HG03520 (cell line): ENCODE measurements around the gene C9orf153.
"Not testable (repeated sequence)": the region's sequence is repeated elsewhere in the genome, so short reads cannot be mapped to it uniquely, and the experiment has no call there.

Experiments used
- ATAC-seq: cut with Tn5 transposase; IDR thresholded peaks from one replicate; pipeline ENCODE4 v1.9.1; 2021; ENCODE audit warnings: mild to moderate bottlenecking, moderate library complexity; ENCODE audit not compliant: unreplicated experiment

Gene C9orf153

DNA sequence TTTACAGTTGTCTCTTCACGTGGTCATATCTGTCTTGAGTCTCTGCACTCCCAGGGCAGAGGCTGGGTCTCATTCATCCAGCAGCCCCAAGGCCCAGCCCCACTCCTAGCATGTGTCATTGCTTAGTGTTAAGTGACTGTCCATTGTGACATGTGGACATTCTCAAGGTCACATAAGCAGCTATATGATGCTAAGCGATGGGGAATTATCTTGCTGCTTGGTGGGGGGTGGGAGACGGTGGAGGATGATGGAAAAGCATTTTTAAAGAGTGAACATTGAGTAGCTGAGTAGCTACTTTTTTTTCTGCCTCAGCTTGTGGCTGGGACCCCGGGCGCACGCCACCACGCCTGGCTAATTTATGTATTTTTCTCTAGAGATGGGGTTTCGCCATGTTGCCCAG is at the start of gene C9orf153:
Gene C9orf153, minus strand, starts transcription at position 101 of the 400 bp plus-strand sequence. CDS start 30,054 bp downstream, outside the sequence.
- no peak for ATAC-seq

DNA sequence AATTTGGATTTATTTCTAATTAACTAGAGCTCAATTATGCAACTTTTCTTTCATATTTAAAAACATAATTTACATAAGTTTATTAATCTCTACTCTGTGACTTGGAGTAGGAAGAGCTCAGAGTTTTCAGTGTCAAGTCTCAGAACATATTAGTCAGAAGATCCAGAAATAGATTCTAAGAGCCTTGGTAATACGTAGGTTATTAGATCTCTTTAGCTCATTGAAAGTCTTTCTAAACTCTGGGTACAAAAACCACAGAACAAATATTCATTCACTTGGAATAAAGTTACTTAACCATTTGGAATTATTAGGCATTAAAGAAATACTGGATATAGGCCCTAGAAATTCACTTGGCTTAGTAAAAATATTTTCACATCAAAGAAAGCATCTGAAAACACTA is 49.2 kb upstream of the C9orf153 start:
- no peak for ATAC-seq

DNA sequence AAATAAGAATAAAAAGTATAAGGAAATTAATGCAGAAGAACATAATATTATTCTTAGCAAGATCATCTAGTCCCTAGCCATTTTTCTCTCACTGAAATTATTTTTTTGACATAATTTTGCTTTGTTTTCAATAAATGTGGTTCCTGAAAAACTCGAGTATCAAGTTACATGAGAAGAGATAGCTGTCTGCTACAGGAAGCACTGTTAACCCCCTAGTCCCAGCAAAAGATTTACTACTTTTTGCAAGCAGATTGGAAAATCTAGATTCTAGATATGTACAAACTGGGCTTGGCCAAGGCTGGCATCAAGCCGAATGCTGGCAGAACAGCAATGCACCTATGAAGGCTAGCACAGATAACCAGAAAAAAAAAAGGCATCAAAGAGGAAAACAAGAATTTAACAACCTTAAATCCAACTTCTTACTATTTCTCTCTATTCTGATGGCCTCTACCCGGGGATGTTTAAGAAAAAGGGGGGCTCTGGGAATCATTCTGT is 44.8 kb upstream of the C9orf153 start:
- ATAC-seq, result no peak

DNA sequence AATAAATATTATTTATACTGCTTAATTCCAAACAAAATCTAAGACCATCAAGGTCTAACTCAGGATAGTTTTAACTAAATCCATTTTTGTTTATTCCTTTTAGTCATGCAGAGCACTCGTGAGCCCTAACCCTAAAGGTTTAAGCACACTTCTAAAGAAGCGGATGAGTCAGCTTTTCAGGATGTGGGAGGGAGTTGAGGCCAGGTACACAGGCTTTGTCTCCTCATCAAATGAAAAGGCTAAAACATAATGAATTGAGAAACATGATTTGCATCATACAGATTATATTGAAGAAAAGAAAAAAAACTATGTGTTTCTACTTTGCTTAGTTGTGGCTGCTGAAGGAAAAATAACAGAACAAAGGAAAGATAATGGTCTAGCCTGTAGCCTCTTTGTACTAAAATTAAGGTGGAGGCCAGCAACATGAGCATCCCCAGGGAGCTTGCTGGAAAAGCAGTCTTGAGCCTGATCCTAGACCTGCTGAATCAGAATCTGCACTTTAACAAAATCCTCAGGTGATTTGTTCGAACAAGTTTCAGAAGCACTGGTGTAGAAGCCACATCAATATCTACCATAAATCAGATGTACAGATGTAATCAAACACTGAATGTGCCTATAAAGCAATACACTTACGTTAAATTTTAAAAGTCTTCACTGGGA is 44.0 kb upstream of the C9orf153 start:
- ATAC-seq, result no peak

DNA sequence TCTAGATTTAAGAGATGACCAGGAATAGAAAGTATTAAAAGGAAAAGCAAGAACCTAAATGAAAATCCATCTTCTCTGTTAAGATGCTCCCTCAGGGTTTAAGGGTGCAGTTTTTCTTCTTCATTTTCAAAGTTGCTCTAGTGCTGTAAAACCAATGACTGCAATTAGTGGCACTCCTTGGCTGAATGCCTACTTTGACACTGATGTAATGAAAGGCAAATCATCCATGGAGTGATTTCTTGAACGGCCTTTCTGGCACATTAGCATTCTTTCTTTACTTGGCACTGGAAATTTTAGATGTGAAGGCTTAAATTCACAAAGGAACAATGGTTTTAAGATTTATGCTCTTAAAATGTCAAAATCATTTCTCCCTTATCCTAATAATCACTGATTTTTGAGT is 42.2 kb upstream of the C9orf153 start:
- ATAC-seq, result no peak

DNA sequence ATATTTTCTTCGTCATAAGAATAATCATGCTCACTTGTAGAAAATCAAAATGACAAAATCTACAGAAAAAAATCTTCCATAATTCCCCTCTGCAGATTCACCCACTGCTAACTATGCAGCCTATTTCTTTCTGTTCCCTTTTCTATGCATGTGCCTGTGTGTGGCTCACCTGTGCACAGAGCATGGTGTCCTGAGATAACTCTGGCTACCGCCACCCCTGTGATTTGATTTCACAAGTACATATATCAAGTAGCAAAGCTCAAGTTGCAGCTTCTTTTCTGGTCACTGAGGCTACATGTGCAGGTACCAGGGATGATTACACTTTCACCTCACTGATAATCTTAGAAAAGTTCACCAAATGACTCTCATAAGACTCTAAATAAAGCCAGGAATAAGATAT is 41.2 kb upstream of the C9orf153 start:
- no peak for ATAC-seq

DNA sequence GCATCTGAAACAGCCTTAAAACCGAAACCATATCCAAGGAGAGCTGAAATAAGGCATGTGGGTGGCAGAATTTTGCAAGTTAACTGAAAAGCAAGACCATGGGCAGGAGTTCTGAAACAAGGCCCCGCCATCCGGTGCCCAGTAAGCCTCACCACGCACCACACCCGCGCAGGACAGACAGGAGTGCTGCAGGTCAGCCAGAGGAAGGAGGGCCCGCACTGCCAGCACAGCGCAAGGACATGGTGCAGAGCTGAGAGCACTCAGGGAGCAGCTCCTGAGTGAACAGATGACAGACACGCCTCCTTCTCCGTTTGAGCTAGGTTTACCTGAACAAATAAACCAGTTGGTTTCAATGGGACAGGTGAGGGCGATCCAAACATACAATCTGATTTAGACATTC is 39.4 kb upstream of the C9orf153 start:
- no peak for ATAC-seq

DNA sequence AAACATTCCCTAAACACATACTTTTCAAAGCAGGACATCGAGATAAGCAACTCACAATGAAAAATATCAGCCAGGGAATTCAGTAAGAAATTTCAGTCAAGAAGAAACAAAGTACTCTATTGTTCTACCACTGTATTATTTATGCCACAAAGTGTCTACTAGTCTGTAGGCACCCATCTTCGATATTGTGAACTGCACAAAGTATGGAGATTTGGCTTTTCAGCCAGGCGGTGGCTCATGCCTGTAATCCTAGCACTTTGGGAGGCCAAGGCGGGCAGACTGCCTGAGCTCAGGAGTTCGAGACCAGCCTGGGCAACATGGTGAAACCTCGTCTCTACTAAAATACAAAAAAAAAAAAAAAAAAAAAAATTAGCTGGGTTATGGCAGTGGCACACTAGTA is 30.9 kb upstream of the C9orf153 start:
- ATAC-seq, result not testable (repeated sequence)

DNA sequence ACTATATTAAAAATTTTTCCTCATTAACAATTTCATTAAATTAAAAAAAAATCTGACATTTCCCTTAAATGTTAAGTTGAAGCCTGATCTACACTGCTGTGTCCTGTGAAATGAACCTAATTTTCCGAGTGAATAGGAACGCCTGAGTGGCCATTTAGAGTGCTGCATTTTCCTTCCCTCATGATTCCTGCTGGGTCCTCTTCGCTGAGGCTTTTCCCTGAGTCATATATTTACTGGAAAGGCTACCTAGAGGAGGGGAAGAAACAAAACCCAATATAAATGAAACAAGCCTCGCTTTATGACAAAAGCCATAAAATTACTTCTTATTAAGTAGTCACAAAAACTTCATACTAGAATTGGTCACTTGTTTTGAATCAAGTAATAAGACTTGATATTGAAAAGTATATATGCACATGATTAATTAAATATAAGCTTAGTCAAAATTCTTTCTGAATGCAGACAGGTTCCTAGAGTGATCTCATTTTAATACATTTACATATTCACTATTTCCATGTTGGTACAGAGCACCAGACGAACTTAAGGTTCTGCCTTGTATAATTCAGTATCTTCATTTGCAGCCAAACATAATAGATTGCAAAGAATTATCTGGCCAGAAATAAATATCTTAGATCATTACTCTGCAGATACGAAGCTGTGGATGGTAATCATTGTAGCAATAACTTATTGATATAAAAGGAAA is 29.2 kb upstream of the C9orf153 start:
- no peak for ATAC-seq

DNA sequence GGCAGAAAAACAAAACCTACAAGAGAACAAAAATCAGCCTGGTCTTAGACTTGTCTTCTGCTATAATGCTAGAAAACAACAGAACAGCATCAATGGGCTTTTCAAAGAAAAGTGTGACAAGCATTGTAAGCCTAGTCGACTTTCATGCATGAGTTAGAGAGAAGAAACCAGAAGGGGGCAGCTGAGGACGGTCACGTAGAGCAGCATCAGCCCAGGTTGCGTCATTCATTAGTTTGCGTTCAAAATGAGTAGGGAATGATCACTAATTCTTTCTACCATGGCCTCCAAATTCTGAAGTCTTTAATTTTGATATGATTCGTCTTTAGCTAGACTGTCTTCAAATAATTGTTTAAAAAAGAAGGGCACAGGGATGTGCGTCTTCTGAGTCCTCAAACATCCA is 27.6 kb upstream of the C9orf153 start:
- ATAC-seq, result no peak

DNA sequence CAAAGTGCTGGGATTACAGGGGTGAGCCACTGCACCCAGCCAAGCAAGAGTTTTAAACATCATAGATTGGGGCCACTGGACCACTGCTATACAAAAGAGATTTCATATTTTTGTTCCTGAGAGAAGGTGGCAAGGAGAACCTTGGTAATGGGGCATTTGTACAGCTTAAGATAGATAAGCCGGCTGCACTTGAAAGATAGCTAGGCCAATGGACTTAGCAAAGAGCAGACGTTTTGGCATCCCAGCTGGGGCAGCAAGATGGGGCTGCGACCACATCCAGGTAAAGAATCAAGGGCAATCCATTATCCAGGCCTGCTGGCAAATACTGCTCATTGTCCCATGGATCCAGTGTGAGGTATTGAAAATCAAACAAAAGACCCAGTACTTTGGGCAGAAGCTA is 26.8 kb upstream of the C9orf153 start:
- no peak for ATAC-seq

DNA sequence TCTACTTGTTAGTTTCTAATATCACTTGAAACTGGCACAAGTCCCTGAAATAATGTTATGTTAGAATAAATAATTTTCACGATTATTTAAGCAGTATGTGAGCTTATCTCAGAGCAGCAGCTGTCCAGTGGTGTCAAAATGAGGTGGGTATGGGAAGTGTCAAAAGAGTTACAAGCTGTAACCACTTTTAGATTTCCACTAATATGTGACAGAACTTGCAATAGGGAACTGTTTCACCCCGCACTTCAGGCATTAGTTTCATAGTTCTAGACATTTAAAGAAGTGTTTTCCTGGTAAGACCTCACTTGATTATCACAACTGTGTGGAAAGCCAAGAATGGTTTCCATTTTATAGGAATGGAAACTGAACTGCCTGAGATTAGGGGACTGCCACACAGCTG is 25.8 kb upstream of the C9orf153 start:
- ATAC-seq, result no peak

DNA sequence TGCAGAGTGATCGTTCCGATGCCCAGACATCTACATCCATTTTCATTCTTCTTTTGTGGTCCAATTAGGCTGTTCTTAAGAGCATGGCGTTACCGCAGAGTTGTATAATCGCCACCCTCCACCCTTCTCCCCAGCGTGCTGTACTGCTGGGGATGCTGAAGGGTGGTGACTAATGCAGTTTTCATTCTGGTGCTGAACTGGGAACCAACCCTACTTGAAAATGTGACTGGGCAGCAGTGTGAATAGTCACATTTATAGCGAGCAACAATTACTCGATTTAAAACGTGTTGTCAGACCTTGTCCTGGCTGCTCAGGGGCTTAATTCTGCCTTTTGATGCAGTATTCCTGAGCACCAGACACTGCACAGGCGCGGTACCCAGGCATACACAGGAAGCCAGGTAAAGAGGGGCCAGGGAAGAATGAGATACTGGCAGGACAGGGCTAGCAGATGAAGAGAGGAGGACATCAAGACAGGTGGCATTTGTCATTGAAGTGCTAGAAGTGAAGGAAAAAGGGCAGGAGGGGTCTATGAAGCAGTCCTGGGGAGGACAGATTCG is 23.6 kb upstream of the C9orf153 start:
- ATAC-seq, result no peak

DNA sequence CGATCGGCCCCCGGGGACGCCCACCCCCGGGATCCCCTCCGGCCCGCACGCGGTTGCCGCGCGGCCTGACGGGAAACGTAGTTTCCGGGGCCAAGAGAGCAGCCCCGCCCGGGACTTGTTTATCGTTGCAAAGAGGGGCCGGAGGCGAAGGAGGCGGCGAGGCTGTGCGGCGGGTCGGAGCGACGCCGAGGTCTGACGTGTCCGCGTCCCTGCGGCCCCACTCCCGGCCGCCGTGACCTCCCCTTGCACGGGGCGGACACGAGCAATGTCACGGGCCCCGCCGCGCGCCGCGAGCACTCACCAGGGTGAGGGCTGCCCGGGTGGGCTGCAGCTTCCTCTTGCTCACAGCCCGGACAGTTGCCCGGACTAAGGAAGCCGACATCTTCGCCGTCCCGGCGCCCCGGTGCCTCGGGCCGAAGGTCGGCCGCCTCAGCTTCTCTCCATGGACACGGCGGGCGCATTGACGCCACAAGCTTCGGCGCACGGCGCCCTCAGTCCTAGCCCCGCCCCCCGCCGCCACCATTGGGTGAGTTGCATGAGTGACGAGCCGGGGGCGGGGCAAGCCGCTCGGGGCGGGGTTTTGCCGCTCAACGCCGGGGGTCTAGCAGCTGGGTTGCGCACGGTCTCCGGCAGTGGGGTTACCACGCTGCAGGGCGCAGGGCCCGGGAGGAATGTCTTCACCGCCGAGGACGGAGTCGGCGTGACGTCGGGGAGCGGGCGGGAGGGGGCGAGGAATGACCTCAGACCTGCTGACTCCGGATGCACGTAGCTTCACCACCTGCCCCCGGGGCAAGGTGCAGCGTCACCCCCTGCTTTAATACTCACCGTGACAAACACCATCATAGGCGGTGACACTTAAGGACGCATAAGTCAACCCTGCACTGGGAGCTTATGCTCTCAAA is 22.9 kb upstream of the C9orf153 start, which contains the start of gene ISCA1:
Gene ISCA1, minus strand, starts transcription at position 462 of the 902 bp plus-strand sequence. Its CDS starts 80 bp downstream, at position 382.
- ATAC-seq, result peak; percentile 71

DNA sequence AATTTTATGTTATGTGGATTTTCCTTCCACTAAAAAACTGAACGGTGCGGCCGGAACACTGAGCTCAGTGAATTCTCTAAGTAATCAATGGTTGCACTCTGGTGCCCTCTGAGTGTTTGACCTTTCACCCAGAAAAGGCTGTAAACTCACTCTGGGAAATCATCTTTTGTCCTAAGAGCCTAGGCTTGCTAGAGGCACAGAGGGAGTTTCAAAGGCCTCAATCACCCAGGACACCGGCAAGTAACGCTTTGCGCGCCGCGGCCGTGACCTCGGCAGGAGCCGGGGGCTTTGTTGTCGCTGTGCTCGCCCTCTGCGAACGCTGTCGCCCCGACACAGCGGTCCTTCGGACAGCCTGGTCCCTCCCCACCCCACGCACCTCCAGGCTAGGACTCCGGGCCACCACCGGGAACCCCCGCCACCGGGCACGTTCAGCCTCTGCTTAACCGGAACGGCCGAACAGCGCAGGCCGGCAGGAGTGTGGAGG is 22.2 kb upstream of the C9orf153 start:
- peak; percentile 30 for ATAC-seq

DNA sequence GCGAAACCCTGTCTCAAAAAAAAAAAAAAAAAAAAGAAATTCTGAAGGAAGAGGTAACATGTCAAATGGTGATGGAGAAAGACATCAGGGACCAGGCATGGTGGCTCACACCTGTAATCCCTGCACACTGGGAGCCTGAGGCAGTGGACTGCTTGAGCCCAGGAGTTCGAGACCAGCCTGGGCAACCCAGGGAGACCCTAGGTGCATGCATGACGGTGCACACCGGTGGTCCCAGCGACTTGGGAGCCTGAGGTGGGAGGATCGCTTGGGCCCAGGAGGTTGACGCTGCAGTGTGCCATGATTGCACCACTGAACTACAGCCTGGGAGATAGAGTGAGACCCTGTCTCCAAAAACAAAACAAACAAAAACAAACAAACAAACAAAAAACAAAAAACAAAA is 21.1 kb upstream of the C9orf153 start:
- ATAC-seq, result no peak

DNA sequence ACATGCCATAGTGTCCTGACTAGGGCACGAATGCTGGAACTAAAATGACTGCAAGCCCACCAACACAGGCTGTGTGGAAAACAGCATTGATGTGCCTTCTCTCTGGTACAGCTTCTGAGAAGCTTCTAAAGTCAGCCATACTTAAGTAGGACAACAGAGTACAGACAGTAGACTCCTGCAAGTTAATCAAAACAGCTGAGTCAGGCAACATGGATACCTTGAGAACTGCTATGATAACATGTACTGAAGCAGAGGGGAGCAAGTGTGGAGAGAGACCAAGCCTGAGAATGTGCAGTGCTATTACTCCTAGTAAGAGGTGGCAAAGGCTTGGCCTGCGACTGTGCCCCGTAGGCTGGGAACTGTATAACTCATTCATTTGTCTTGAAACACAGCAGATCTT is 20.4 kb upstream of the C9orf153 start:
- no peak for ATAC-seq

DNA sequence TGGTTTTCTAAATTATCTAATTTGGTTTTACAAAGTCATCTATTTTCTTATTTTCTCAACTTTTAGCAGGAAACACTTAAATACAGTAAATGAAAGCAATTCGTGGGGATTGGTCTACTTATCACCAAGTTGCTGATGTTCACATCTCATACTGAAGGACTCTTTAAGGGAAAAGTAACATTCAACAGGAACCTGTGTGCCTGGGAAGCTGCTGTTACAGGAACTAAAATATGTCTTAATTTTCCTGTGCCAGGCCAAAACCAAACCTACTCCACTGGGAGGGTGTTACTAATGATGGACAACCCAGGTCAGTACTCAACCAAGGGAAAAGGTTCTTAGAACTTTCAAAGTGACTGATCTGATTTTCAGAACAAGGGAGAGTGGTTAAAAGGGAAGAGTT is 17.6 kb upstream of the C9orf153 start:
- no peak for ATAC-seq

DNA sequence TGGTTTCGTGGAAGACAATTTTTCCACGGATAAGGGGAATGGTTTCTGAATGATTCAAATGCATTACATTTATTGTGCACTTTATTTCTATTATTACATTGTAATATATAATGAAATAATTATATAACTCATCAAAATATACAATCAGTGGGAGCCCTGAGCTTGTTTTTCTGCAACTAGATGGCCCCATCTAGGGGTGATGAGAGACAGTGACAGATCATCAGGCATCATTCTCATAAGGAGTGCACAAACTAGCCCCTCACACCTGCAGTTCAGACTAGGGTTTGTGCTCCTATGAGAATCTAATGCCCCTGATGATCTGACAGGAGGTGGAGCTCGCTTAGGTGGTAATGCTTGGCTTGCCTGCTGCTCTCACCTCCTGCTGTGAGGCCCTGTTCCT is 16.5 kb upstream of the C9orf153 start:
- ATAC-seq, result no peak

DNA sequence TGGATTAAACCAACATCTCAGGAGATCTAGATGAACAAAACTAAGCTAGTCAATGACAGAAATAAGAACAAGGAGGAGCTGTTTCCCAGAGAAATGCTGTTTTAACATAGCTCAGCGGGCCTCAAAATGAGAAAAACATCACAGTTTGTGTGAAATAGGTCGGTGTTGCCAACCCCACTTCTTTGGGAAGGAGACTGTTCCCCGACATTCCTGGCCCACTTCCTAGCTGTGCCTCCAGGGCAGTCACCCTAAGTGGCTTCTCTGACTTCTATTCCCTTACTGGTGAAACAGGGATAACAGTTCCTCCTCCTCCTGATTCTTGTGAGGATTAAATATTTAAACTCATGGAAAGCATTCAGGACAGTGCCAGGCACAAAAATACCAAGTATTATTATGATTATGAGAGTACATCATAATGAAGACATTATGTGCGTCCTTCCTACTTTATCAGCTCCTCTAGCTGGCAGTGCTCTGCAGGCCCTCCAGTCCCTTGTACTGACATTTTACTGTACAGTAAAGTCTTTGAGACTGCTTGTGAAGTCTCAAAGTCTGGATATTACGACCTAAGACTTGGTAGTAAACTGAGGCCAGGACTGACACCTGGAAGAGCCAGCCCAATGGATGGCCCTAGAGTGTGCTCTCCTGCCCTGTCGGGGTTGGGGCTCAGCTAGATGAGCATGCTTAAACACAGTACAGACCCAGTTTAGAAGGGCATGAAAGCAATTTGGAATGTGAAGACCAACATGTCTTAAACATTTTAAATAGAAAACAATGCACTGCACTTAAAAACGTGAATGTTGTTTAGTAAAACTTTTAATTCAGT is 15.6 kb upstream of the C9orf153 start:
- no peak for ATAC-seq
